ENCODE data around the gene NSD2.

GRCh38 chr4:2009651-2010233, 138.5 kb downstream of the NSD2 start:
- TF ChIP-seq, protein P1, sequence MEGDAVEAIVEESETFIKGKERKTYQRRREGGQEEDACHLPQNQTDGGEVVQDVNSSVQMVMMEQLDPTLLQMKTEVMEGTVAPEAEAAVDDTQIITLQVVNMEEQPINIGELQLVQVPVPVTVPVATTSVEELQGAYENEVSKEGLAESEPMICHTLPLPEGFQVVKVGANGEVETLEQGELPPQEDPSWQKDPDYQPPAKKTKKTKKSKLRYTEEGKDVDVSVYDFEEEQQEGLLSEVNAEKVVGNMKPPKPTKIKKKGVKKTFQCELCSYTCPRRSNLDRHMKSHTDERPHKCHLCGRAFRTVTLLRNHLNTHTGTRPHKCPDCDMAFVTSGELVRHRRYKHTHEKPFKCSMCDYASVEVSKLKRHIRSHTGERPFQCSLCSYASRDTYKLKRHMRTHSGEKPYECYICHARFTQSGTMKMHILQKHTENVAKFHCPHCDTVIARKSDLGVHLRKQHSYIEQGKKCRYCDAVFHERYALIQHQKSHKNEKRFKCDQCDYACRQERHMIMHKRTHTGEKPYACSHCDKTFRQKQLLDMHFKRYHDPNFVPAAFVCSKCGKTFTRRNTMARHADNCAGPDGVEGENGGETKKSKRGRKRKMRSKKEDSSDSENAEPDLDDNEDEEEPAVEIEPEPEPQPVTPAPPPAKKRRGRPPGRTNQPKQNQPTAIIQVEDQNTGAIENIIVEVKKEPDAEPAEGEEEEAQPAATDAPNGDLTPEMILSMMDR (IDR thresholded peaks at IDR 0.05), result peak; percentile 13 to 50 (median 32)
- TF ChIP-seq EP300 (IDR thresholded peaks at IDR 0.05) (no peak), POLR2AphosphoS5 (IDR thresholded peaks at IDR 0.05) (no peak)

Measured in sigmoid colon (tissue), 4 donors.